Endothelial cell of umbilical vein (primary cell): Measurements from ENCODE around the gene L3MBTL4. TPM values are rescaled to one million over a fixed set of nuclear protein-coding genes. Genes with fewer than 3 reads are reported as not detected.

Experiments used
- BruUV-seq: library from RNA; stranded (reverse); fragments of 400-500 nt; replicated peaks from 2 replicates; lab custom pipeline; 2021; lab: Mats Ljungman, UMichigan
- CTCF ChIA-PET: fragments of 300-600, 350-600 bp; sonication (Branson Sonifier 250); formaldehyde crosslinking; loops from one replicate; lab custom pipeline; 2021; ENCODE audit warnings: antibody characterized with exemption, inconsistent platforms; lab: Charles Lee
- POLR2A ChIA-PET: fragments of 300-600, 350-600 bp; sonication (Branson Sonifier 250); formaldehyde crosslinking; loops from one replicate; lab custom pipeline; 2021; ENCODE audit warnings: antibody characterized with exemption, inconsistent platforms; lab: Charles Lee
- DNase-seq: peaks from one replicate; pipeline ENCODE4 v3.0.0-alpha.2; 2011; ENCODE audit warnings: low read depth, low spot score
- FAIRE-seq: peaks from 2 replicates; lab custom pipeline; 2011; peaks lifted over from hg19 to GRCh38; lab: Jason Lieb, UNC
- H2AFZ ChIP-seq: 2 replicates; pipeline ENCODE4 v1.6.0; 2012; ENCODE audit warnings: low read depth, low read length, control low read depth, inconsistent platforms
- H3K27ac ChIP-seq: 2 replicates; pipeline ENCODE4 v1.5.1; 2011; ENCODE audit warnings: low read depth, mild to moderate bottlenecking, control low read depth, low read length, moderate library complexity; ENCODE audit not compliant: insufficient read depth
- H3K27me3 ChIP-seq, 2 experiments: 2 replicates each; pipeline versions ENCODE4 v1.6.0 to v1.6.1; 2011; ENCODE audit warnings: low read length in 2 of 2, mixed read lengths in 1 of 2; ENCODE audit not compliant: control insufficient read depth in 2 of 2, insufficient read depth in 2 of 2
- H3K36me3 ChIP-seq, 2 experiments: 2 replicates in 1 of 2; 3 replicates in 1 of 2; pipeline ENCODE4 v1.5.1; 2011; ENCODE audit warnings: low read length in 2 of 2, mild to moderate bottlenecking in 1 of 2, moderate library complexity in 1 of 2; ENCODE audit not compliant: control insufficient read depth in 2 of 2, insufficient read depth in 2 of 2; ENCODE audit errors: extremely low read depth in 1 of 2
- H3K4me1 ChIP-seq: 3 replicates; pipeline ENCODE4 v1.5.1; 2011; ENCODE audit warnings: mild to moderate bottlenecking, low read length; ENCODE audit not compliant: control insufficient read depth, insufficient read depth; ENCODE audit errors: extremely low read depth
- H3K4me2 ChIP-seq: 2 replicates; pipeline ENCODE4 v1.6.1; 2011; ENCODE audit warnings: low read length, control low read depth, mixed read lengths; ENCODE audit not compliant: insufficient read depth
- H3K4me3 ChIP-seq, 3 experiments: fragments of 200-600 bp in 1 of 3; sonication (generic), shearing (Covaris generic) in 1 of 3; replicated peaks in 1 of 3; 2 replicates each; pipeline ENCODE4 v1.5.1; 2011 to 2016; ENCODE audit warnings: control low read depth in 3 of 3, low read length in 3 of 3, mild to moderate bottlenecking in 2 of 3, inconsistent platforms in 1 of 3, low read depth in 1 of 3, moderate library complexity in 1 of 3; ENCODE audit not compliant: insufficient read depth in 1 of 3
- H3K79me2 ChIP-seq: 2 replicates; pipeline ENCODE4 v1.6.0; 2012; ENCODE audit warnings: low read length, inconsistent platforms; ENCODE audit not compliant: control insufficient read depth, insufficient read depth
- H3K9ac ChIP-seq: replicated peaks from 2 replicates; pipeline ENCODE3; 2011; ENCODE audit warnings: low read length, control low read depth; ENCODE audit not compliant: insufficient read depth; ENCODE audit errors: extremely low read depth
- H3K9me1 ChIP-seq: replicated peaks from 3 replicates; pipeline ENCODE4 v1.6.0; 2011; ENCODE audit warnings: mild to moderate bottlenecking, low read length; ENCODE audit not compliant: control insufficient read depth, insufficient read depth; ENCODE audit errors: extremely low read depth
- H3K9me3 ChIP-seq: replicated peaks from 2 replicates; pipeline ENCODE4 v1.5.1; 2012; ENCODE audit warnings: low read length, inconsistent platforms; ENCODE audit not compliant: control insufficient read depth, insufficient read depth
- H4K20me1 ChIP-seq: replicated peaks from 2 replicates; pipeline ENCODE3; 2011; ENCODE audit warnings: mild to moderate bottlenecking, low read length; ENCODE audit not compliant: control insufficient read depth, insufficient read depth; ENCODE audit errors: extremely low read depth
- CTCF ChIP-seq, 2 donors: IDR thresholded peaks; 1 replicate in 1 of 2; 2 replicates in 1 of 2; pipeline ENCODE4 v1.5.1; 2011; ENCODE audit warnings: low read length in 2 of 2, mild to moderate bottlenecking in 2 of 2, moderate library complexity in 2 of 2, control low read depth in 1 of 2, inconsistent platforms in 1 of 2, low read depth in 1 of 2; ENCODE audit not compliant: insufficient read depth in 1 of 2; ENCODE audit errors: extremely low read depth in 1 of 2
- EZH2 ChIP-seq: IDR thresholded peaks from 2 replicates; pipeline ENCODE4 v1.6.1; 2012; ENCODE audit warnings: borderline replicate concordance, low read depth, mild to moderate bottlenecking, moderate library complexity, low read length, inconsistent platforms; ENCODE audit not compliant: severe bottlenecking
- FOS ChIP-seq: IDR thresholded peaks from 2 replicates; pipeline ENCODE4 v1.6.1; 2011; ENCODE audit warnings: mild to moderate bottlenecking, low read length, moderate library complexity, borderline replicate concordance; ENCODE audit not compliant: insufficient read depth
- GATA2 ChIP-seq: IDR thresholded peaks from 2 replicates; pipeline ENCODE4 v1.7.0; 2011; ENCODE audit warnings: low read depth, mild to moderate bottlenecking, moderate library complexity, mixed read lengths, low read length; ENCODE audit not compliant: insufficient read length, insufficient read depth
- JUN ChIP-seq: IDR thresholded peaks from 2 replicates; pipeline ENCODE4 v1.6.1; 2011; ENCODE audit warnings: borderline replicate concordance, low read depth; ENCODE audit not compliant: insufficient read length, insufficient read depth
- MAX ChIP-seq: IDR thresholded peaks from 2 replicates; pipeline ENCODE4 v1.6.1; 2011; ENCODE audit not compliant: insufficient read depth, insufficient read length
- MYC ChIP-seq: IDR thresholded peaks from one replicate; pipeline ENCODE4 v1.6.1; 2011; ENCODE audit warnings: mild to moderate bottlenecking, low read depth, low read length
- POLR2A ChIP-seq: IDR thresholded peaks from 2 replicates; pipeline ENCODE4 v1.6.1; 2012; ENCODE audit warnings: low read depth, mild to moderate bottlenecking, control low read depth, low read length
- POLR2AphosphoS5 ChIP-seq: IDR thresholded peaks from 2 replicates; pipeline ENCODE4 v1.6.1; 2012; ENCODE audit warnings: low read depth, mild to moderate bottlenecking, control low read depth, low read length, moderate library complexity; ENCODE audit not compliant: insufficient read depth
- dilution Hi-C: fragments of 300-500 bp; cut with MboI; formaldehyde crosslinking; loops from one replicate; pipeline ENCODE4 v1.15.0; 2019; ENCODE audit warnings: low sequenced_read_pairs; ENCODE audit not compliant: extremely low pct_ligation_motif_present
- intact Hi-C: fragments of 100-400 bp; cut with micrococcal nuclease; formaldehyde crosslinking; loops from one replicate; pipeline ENCODE4 v1.10.0; 2022
- polyA plus RNA-seq, 4 experiments: library from polyadenylated mRNA; depleted of rRNA in 3 of 4; stranded (reverse) in 3 of 4; unstranded in 1 of 4; fragments of >200 nt; gene quantifications; 2 replicates each; pipeline versions ENCODE4 v1.2.1 to v1.2.3, GENCODE V29; 2011 to 2012; ENCODE audit warnings: missing spikeins in 1 of 4
- total RNA-seq: library from RNA; stranded (reverse); gene quantifications from 2 replicates; pipeline ENCODE4 v1.2.3, GENCODE V29; 2021

L3MBTL4 gene
- total and polyA plus RNA-seq, 2 donors (not counting 3 experiments of a cell fraction or from before 2014, with no cell fraction given), result 0.80 TPM; not detected in 1

GRCh38 chr18:6333981-6334380 lies 80.7 kb downstream of the L3MBTL4 start:
- TF ChIP-seq FOS (no peak), EZH2 (no peak), JUN (no peak), POLR2A (no peak), GATA2 (no peak), POLR2AphosphoS5 (no peak), CTCF (IDR thresholded peaks at IDR 0.05; ENCODE audit: extremely low read depth in 1 of 2, insufficient read depth in 1 of 2, low read depth in 1 of 2, low read length in 2 of 2) (no peak), MYC (no peak), MAX (no peak)
- Histone ChIP-seq H3K79me2 (no peaks in the 10 kb centered on the region), H3K36me3 (no peaks in the 10 kb centered on the region), H4K20me1 (no peaks in the 10 kb centered on the region), H3K4me1 (no peaks in the 10 kb centered on the region), H3K27ac (no peak overlapping the region), H3K27me3 (no peaks in the 10 kb centered on the region), H3K9me3 (no peaks in the 10 kb centered on the region), H3K9ac (no peak overlapping the region), H3K4me3 (no peak overlapping the region), H3K9me1 (no peaks in the 10 kb centered on the region), H2AFZ (no peak overlapping the region), H3K4me2 (no peak overlapping the region)
- BruUV-seq, result no TSS peak
- dilution Hi-C loops, result no loop called here
- POLR2A ChIA-PET, result no interaction called here
- intact Hi-C loops, result no loop called here
- CTCF ChIA-PET, result no interaction called here
- no peak for FAIRE-seq
- DNase-seq, result no peak
